Ascending aorta (tissue), 2 donors: ENCODE measurements around the gene DCC. TPM values are rescaled to one million over a fixed set of nuclear protein-coding genes. Genes with fewer than 3 reads are reported as not detected.

Source experiments
- DNase-seq, 2 donors: peaks; one replicate each; pipeline ENCODE4 v3.0.0-alpha.2; 2019; ENCODE audit warnings: low spot score in 2 of 2
- H3K27ac ChIP-seq, 2 donors: fragments of 200-600 bp; sonication (generic); one replicate each; pipeline ENCODE4 v1.5.1; 2016 to 2017; ENCODE audit warnings: mild to moderate bottlenecking in 1 of 2
- H3K27me3 ChIP-seq: fragments of 200-600 bp; sonication (generic); one replicate; pipeline ENCODE4 v1.5.1; 2017
- H3K36me3 ChIP-seq, 2 donors: fragments of 200-600 bp; sonication (generic); one replicate each; pipeline ENCODE4 v1.5.1; 2016
- H3K4me1 ChIP-seq, 2 donors: fragments of 200-600 bp; sonication (generic); one replicate each; pipeline ENCODE4 v1.5.1; 2016 to 2017; ENCODE audit warnings: mild to moderate bottlenecking in 1 of 2
- H3K4me3 ChIP-seq, 2 donors: fragments of 200-600 bp; sonication (generic); one replicate each; pipeline ENCODE4 v1.5.1; 2016 to 2017; ENCODE audit warnings: mild to moderate bottlenecking in 1 of 2
- H3K9me3 ChIP-seq, 2 donors: fragments of 200-600 bp; sonication (generic); one replicate each; pipeline ENCODE4 v1.5.1; 2016
- CTCF ChIP-seq, 3 experiments: fragments of 200-600 bp in 2 of 3; fragments of 450-650 bp in 1 of 3; sonication (generic) in 2 of 3; IDR thresholded peaks; one replicate each; pipeline ENCODE4 v1.5.1; 2016 to 2019; ENCODE audit warnings: antibody characterized with exemption in 3 of 3, mild to moderate bottlenecking in 1 of 3, moderate library complexity in 1 of 3
- intact Hi-C: fragments of 100-400 bp; cut with DNase I; formaldehyde crosslinking; loops from one replicate; pipeline ENCODE4 v1.15.1; 2023
- total RNA-seq: library from RNA; depleted of rRNA; stranded (reverse); fragments of >200 nt; gene quantifications from one replicate; pipeline ENCODE4 v1.1.0, GENCODE V29; 2016

DCC gene
- total RNA-seq, 1 donor from 2014 or later = not detected

GRCh38 chr18:52403291-52404021 lies 63.5 kb downstream of the DCC start:
- Histone ChIP-seq H3K36me3 (no peaks in the 10 kb centered on the region), H3K4me1 (no peaks in the 10 kb centered on the region), H3K9me3 (no peaks in the 10 kb centered on the region), H3K27me3 (no peaks in the 10 kb centered on the region), H3K27ac (no peak overlapping the region), H3K4me3 (no peak overlapping the region)
- no peak for TF ChIP-seq CTCF (IDR thresholded peaks at IDR 0.05)
- no peak for DNase-seq
- intact Hi-C loops = no loop called here

GRCh38 chr18:52408800-52409302 lies 68.9 kb downstream of the DCC start:
- intact Hi-C loops = no loop called here
- H3K27ac ChIP-seq = no peak overlapping the region
- H3K36me3 ChIP-seq = no peaks in the 10 kb centered on the region
- no peak for DNase-seq
- H3K9me3 ChIP-seq = no peaks in the 10 kb centered on the region
- TF ChIP-seq CTCF (IDR thresholded peaks at IDR 0.05) = no peak
- no peaks in the 10 kb centered on the region for H3K4me1 ChIP-seq
- no peak overlapping the region for H3K4me3 ChIP-seq
- no peaks in the 10 kb centered on the region for H3K27me3 ChIP-seq

GRCh38 chr18:52409727-52410126 lies 69.7 kb downstream of the DCC start:
- no peak for TF ChIP-seq CTCF (IDR thresholded peaks at IDR 0.05)
- Histone ChIP-seq H3K4me1 (no peaks in the 10 kb centered on the region), H3K9me3 (no peaks in the 10 kb centered on the region), H3K27me3 (no peaks in the 10 kb centered on the region), H3K27ac (no peak overlapping the region), H3K36me3 (no peaks in the 10 kb centered on the region), H3K4me3 (no peak overlapping the region)
- no peak for DNase-seq
- intact Hi-C loops = no loop called here

- Histone ChIP-seq H3K4me1 (no peaks in the 10 kb centered on the region), H3K27me3 (no peaks in the 10 kb centered on the region), H3K27ac (no peak overlapping the region), H3K36me3 (no peaks in the 10 kb centered on the region), H3K9me3 (no peaks in the 10 kb centered on the region), H3K4me3 (no peak overlapping the region)
- intact Hi-C loops = no loop called here
- TF ChIP-seq CTCF (IDR thresholded peaks at IDR 0.05) = no peak
- no peak for DNase-seq
Measured at GRCh38 chr18:52415131-52415530, 75.1 kb downstream of the DCC start.

- Histone ChIP-seq H3K27me3 (no peaks in the 10 kb centered on the region), H3K36me3 (no peaks in the 10 kb centered on the region), H3K27ac (no peak overlapping the region), H3K4me1 (no peaks in the 10 kb centered on the region), H3K4me3 (no peak overlapping the region), H3K9me3 (no peaks in the 10 kb centered on the region)
- TF ChIP-seq CTCF (IDR thresholded peaks at IDR 0.05) = no peak
- no peak for DNase-seq
- intact Hi-C loops = no loop called here
Measured at GRCh38 chr18:52422985-52423601, 83.1 kb downstream of the DCC start.
